ENCODE data around the gene CFAP91.

CFAP91 gene

GRCh38 chr3:119745942-119746341, 43.1 kb downstream of the CFAP91 start:
- DNase-seq = no peak

DNA sequence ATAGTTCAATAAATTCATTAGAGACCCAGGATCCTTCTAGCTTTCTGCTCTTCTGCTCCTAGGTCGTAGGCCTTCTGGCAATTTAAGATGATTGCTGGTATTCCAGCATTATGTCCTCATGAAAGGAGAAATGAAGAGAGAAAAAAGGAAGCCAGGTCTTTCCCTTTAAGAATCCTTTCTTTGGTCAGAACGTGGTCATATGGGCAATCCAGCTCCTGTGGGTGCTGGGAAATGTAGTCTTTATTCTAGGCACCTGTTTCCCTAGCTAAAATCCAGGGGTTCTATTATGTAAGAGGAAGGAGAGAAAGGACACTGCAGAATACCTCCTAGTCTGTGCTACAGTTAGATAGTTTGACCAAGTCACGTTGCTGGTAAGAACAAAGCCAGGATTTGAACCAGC, 43.6 kb downstream of the CFAP91 start:
- DNase-seq = no peak

- no peak for DNase-seq
These were observed 44.5 kb downstream of the CFAP91 start for GRCh38 chr3:119747357-119747756.

- DNase-seq = no peak
These were observed 46.2 kb downstream of the CFAP91 start for GRCh38 chr3:119748991-119749390.

GRCh38 chr3:119751423-119751822, 48.6 kb downstream of the CFAP91 start:
- no peak for DNase-seq
